Measurements from ENCODE around the gene LRRC1.

- TF ChIP-seq, protein P1, sequence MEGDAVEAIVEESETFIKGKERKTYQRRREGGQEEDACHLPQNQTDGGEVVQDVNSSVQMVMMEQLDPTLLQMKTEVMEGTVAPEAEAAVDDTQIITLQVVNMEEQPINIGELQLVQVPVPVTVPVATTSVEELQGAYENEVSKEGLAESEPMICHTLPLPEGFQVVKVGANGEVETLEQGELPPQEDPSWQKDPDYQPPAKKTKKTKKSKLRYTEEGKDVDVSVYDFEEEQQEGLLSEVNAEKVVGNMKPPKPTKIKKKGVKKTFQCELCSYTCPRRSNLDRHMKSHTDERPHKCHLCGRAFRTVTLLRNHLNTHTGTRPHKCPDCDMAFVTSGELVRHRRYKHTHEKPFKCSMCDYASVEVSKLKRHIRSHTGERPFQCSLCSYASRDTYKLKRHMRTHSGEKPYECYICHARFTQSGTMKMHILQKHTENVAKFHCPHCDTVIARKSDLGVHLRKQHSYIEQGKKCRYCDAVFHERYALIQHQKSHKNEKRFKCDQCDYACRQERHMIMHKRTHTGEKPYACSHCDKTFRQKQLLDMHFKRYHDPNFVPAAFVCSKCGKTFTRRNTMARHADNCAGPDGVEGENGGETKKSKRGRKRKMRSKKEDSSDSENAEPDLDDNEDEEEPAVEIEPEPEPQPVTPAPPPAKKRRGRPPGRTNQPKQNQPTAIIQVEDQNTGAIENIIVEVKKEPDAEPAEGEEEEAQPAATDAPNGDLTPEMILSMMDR (IDR thresholded peaks at IDR 0.05; ENCODE audit: borderline replicate concordance, extremely low read depth, low read length, poor library complexity, severe bottlenecking), result no peak
- TF ChIP-seq EZH2 (IDR thresholded peaks at IDR 0.05; ENCODE audit: borderline replicate concordance, low read depth, low read length, severe bottlenecking), result no peak
Observed at GRCh38 chr6:53855940-53856339, 61.1 kb downstream of the LRRC1 start.

Data from DND-41 (cell line).